Uterus (tissue), 4 donors: ENCODE measurements around the gene FOXP4. TPM values are rescaled to one million over a fixed set of nuclear protein-coding genes. Genes with fewer than 3 reads are reported as not detected.
A peak's percentile ranks its signal among the peaks of the same experiment; 100 is the strongest.

Experiments used
- DNase-seq, 2 donors: peaks; one replicate each; pipeline ENCODE4 v3.0.0-alpha.2; 2019 to 2020
- H3K27ac ChIP-seq, 2 donors: fragments of 200-600 bp; sonication (generic); 1 replicate in 1 of 2; 2 replicates in 1 of 2; pipeline ENCODE4 v1.5.1; 2016 to 2018
- H3K27me3 ChIP-seq, 2 donors: fragments of 200-600 bp; sonication (generic); one replicate each; pipeline ENCODE4 v1.5.1; 2018 to 2019; ENCODE audit warnings: control low read depth in 1 of 2
- H3K36me3 ChIP-seq, 2 donors: fragments of 200-600 bp; sonication (generic); one replicate each; pipeline ENCODE4 v1.5.1; 2019; ENCODE audit warnings: control low read depth in 1 of 2
- H3K4me1 ChIP-seq, 2 donors: fragments of 200-600 bp; sonication (generic); one replicate each; pipeline ENCODE4 v1.5.1; 2018 to 2019; ENCODE audit warnings: control low read depth in 1 of 2
- H3K4me3 ChIP-seq, 2 donors: fragments of 200-600 bp; sonication (generic); 1 replicate in 1 of 2; 2 replicates in 1 of 2; pipeline ENCODE4 v1.5.1; 2018 to 2019; ENCODE audit warnings: mild to moderate bottlenecking in 1 of 2
- H3K9me3 ChIP-seq, 2 donors: fragments of 200-600 bp; sonication (generic); one replicate each; pipeline ENCODE4 v1.5.1; 2019; ENCODE audit warnings: control low read depth in 1 of 2
- CTCF ChIP-seq, 4 experiments: fragments of 200-600 bp in 2 of 4; fragments of 450-650 bp in 2 of 4; sonication (generic) in 2 of 4; IDR thresholded peaks; one replicate each; pipeline ENCODE4 v1.5.1; 2016 to 2019; ENCODE audit warnings: antibody characterized with exemption in 4 of 4, mild to moderate bottlenecking in 2 of 4, moderate library complexity in 1 of 4
- POLR2A ChIP-seq, 2 donors: fragments of 450-650 bp; IDR thresholded peaks; one replicate each; pipeline ENCODE4 v1.6.1; 2016; ENCODE audit warnings: antibody characterized with exemption in 2 of 2, mild to moderate bottlenecking in 1 of 2, moderate library complexity in 1 of 2
- intact Hi-C: fragments of 100-400 bp; cut with DNase I; formaldehyde crosslinking; loops from one replicate; pipeline ENCODE4 v1.15.1; 2023; ENCODE audit warnings: low total_unique reads
- total RNA-seq, 4 donors: library from RNA; depleted of rRNA in 3 of 4; stranded (reverse); fragments of >200 nt in 3 of 4; gene quantifications; one replicate each; pipeline versions ENCODE4 v1.1.0 to v1.2.4, GENCODE V29; 2014 to 2023
- donor health status: DM: yes; HTN: yes; CAD: no.

Gene FOXP4
- total RNA-seq, 4 donors from 2014 or later = 3.8 to 50.1 (median 9.4) TPM

DNA sequence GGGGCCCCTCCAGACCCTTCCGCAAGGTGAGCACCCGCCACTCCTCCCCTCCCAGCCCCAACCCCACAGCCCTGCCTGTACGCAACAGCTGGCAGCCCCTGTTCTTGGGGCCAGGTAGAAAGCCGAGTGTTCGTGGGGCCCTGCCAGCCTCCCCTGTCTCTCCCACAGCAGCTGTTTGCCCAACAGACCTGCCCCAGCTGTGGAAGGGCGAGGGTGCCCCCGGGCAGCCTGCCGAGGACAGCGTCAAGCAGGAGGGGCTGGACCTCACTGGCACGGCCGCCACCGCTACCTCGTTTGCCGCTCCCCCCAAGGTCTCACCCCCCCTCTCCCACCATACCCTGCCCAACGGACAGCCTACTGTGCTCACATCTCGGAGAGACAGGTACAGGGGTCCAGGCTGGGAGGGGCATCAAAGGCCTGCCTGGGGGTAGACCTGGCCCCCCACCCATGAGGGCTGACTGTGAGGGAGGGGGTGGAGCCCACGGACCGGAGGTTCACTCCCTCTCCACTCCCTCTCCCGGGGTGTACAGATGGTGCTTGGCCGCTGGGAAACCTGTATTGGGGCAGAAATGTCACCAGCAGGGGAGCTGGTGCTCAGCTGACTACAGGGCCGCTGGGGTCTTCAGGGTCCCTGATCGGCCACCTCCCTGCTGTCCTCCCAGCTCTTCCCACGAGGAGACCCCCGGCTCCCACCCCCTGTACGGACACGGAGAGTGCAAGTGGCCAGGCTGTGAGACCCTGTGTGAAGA is 41.1 kb downstream of the FOXP4 start:
- Histone ChIP-seq H3K9me3 (no peaks in the 10 kb centered on the region), H3K4me1 (no peaks in the 10 kb centered on the region), H3K36me3 (no peaks in the 10 kb centered on the region), H3K27me3 (no peaks in the 10 kb centered on the region), H3K27ac (peak overlapping the region in 1 of 2 donors; percentile 3), H3K4me3 (no peak overlapping the region)
- TF ChIP-seq POLR2A (IDR thresholded peaks at IDR 0.05) = no peak
- TF ChIP-seq CTCF (IDR thresholded peaks at IDR 0.05) = no peak
- intact Hi-C loops = no loop called here
- DNase-seq = no peak

- Histone ChIP-seq H3K27me3 (no peaks in the 10 kb centered on the region), H3K27ac (no peak overlapping the region), H3K9me3 (no peaks in the 10 kb centered on the region), H3K36me3 (no peaks in the 10 kb centered on the region), H3K4me1 (no peaks in the 10 kb centered on the region), H3K4me3 (no peak overlapping the region)
- DNase-seq = no peak
- TF ChIP-seq POLR2A (IDR thresholded peaks at IDR 0.05) = no peak
- no peak for TF ChIP-seq CTCF (IDR thresholded peaks at IDR 0.05)
- intact Hi-C loops = no loop called here
These were observed 41.9 kb downstream of the FOXP4 start for GRCh38 chr6:41588111-41588510.

GRCh38 chr6:41589223-41589622 is 43.0 kb downstream of the FOXP4 start:
- no peak for DNase-seq
- H3K36me3 ChIP-seq = no peaks in the 10 kb centered on the region
- no peak overlapping the region for H3K27ac ChIP-seq
- H3K4me3 ChIP-seq = no peak overlapping the region
- TF ChIP-seq CTCF (IDR thresholded peaks at IDR 0.05) (no peak), POLR2A (IDR thresholded peaks at IDR 0.05) (no peak)
- no peaks in the 10 kb centered on the region for H3K27me3 ChIP-seq
- no peaks in the 10 kb centered on the region for H3K9me3 ChIP-seq
- intact Hi-C loops = no loop called here
- no peaks in the 10 kb centered on the region for H3K4me1 ChIP-seq

- no peak overlapping the region for H3K27ac ChIP-seq
- no peaks in the 10 kb centered on the region for H3K36me3 ChIP-seq
- TF ChIP-seq POLR2A (IDR thresholded peaks at IDR 0.05) (no peak), CTCF (IDR thresholded peaks at IDR 0.05) (no peak)
- no peaks in the 10 kb centered on the region for H3K9me3 ChIP-seq
- H3K27me3 ChIP-seq = no peaks in the 10 kb centered on the region
- no peak for DNase-seq
- no peak overlapping the region for H3K4me3 ChIP-seq
- no peaks in the 10 kb centered on the region for H3K4me1 ChIP-seq
- intact Hi-C loops = loop anchor here (5.0 kb wide), 1 partner anchor 123 kb away; no protein-coding TSS in a partner anchor
These were observed 43.7 kb downstream of the FOXP4 start for GRCh38 chr6:41589636-41590622.

GRCh38 chr6:41591122-41591521 is 44.9 kb downstream of the FOXP4 start:
- no peak for DNase-seq
- no peaks in the 10 kb centered on the region for H3K27me3 ChIP-seq
- intact Hi-C loops = loop anchor here (5.0 kb wide), 1 partner anchor 124 kb away; no protein-coding TSS in a partner anchor
- no peak overlapping the region for H3K4me3 ChIP-seq
- no peak for TF ChIP-seq POLR2A (IDR thresholded peaks at IDR 0.05)
- no peak for TF ChIP-seq CTCF (IDR thresholded peaks at IDR 0.05)
- no peaks in the 10 kb centered on the region for H3K36me3 ChIP-seq
- no peak overlapping the region for H3K27ac ChIP-seq
- no peaks in the 10 kb centered on the region for H3K4me1 ChIP-seq
- H3K9me3 ChIP-seq = no peaks in the 10 kb centered on the region
